Measurements from ENCODE around the gene SPATS2L. TPM values are rescaled to one million over a fixed set of nuclear protein-coding genes. Genes with fewer than 3 reads are reported as not detected.
A peak's percentile ranks its signal among the peaks of the same experiment; 100 is the strongest.

Gene SPATS2L
- total RNA-seq, 4 donors from 2014 or later = 33.4 to 236 (median 159) TPM

DNA sequence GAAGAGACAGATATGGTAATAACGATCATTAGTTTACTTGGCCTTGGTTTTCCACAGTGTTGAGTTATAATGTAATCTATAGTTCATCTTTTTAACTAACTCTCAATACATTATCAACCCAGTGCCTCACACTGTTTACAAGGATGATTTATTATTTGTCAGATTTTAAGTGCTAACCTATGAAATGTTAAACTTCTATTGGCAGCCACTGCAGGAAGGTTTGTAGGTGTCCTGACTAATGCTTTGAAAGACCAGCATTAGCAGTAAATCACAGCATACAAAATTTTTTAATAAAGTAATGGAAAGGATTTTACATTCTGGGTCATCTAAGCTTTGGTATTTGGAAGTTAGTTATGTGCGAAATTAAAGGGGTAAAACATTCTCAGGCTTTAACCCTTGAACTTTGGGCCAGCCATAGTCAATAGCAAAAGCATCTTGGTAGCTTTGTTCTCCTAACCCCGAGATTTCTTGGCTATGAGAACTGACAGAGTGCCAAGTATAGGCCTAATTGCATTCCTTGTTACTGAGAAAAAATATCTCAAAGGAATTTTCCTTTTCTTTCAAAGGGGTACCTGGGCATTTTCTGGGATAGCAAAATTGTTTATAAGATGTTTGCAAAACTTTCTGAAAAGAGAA is 30.6 kb downstream of the SPATS2L start:
- WGBS, 2 donors (ENCODE audit: low coverage in 1 of 2) = 53 to 55% methylated on average over 3 of the region's 3 CpGs
- TF ChIP-seq CTCF (IDR thresholded peaks at IDR 0.05) (no peak), EP300 (IDR thresholded peaks at IDR 0.05; ENCODE audit: low read depth) (no peak)
- peak overlapping the region; percentile 12 to 71 (median 28) for H3K27ac ChIP-seq
- in situ Hi-C loops (cut with MboI; ENCODE audit: low pct_ligation_motif_present in 1 of 4, low pct_unique_long_range_greater_than_20kb in 1 of 4, low sequenced_read_pairs in 3 of 4) (no loop called here), intact Hi-C loops (cut with DNase I; ENCODE audit: low total_unique reads) (no loop called here)
- DNase-seq = no peak
- H3K9me3 ChIP-seq = no peaks in the 10 kb centered on the region
- H3K4me3 ChIP-seq = no peak overlapping the region
- no peaks in the 10 kb centered on the region for H3K36me3 ChIP-seq
- H3K4me1 ChIP-seq = peaks cover 0 to 55% (median 23%) of the 10 kb centered on the region in 4 donors
- no peaks in the 10 kb centered on the region for H3K27me3 ChIP-seq

- Histone ChIP-seq H3K4me3 (no peak overlapping the region), H3K4me1 (peaks cover 0 to 55% (median 23%) of the 10 kb centered on the region in 4 donors), H3K27ac (peak overlapping the region; percentile 12 to 71 (median 28)), H3K9me3 (no peaks in the 10 kb centered on the region), H3K27me3 (no peaks in the 10 kb centered on the region), H3K36me3 (no peaks in the 10 kb centered on the region)
- DNase-seq = no peak
- intact Hi-C loops (cut with DNase I; ENCODE audit: low total_unique reads) = no loop called here
- 58 to 71% methylated on average over 2 of the region's 2 CpGs for WGBS, 2 donors (ENCODE audit: low coverage in 1 of 2)
- in situ Hi-C loops (cut with MboI; ENCODE audit: low pct_ligation_motif_present in 1 of 4, low pct_unique_long_range_greater_than_20kb in 1 of 4, low sequenced_read_pairs in 3 of 4) = no loop called here
- TF ChIP-seq POLR2AphosphoS5 (IDR thresholded peaks at IDR 0.05) = no peak
- no peak for TF ChIP-seq POLR2A (IDR thresholded peaks at IDR 0.05)
- TF ChIP-seq CTCF (IDR thresholded peaks at IDR 0.05) = no peak
- no peak for TF ChIP-seq EP300 (IDR thresholded peaks at IDR 0.05; ENCODE audit: low read depth)
These were observed 31.1 kb downstream of the SPATS2L start for GRCh38 chr2:200337621-200338020.

- Histone ChIP-seq H3K27ac (peak overlapping the region; percentile 6 to 42 (median 36)), H3K27me3 (no peaks in the 10 kb centered on the region), H3K9me3 (no peaks in the 10 kb centered on the region), H3K36me3 (no peaks in the 10 kb centered on the region), H3K4me1 (peaks cover 0 to 55% (median 23%) of the 10 kb centered on the region in 4 donors), H3K4me3 (no peak overlapping the region)
- no peak for DNase-seq
- intact Hi-C loops (cut with DNase I; ENCODE audit: low total_unique reads) (no loop called here), in situ Hi-C loops (cut with MboI; ENCODE audit: low pct_ligation_motif_present in 1 of 4, low pct_unique_long_range_greater_than_20kb in 1 of 4, low sequenced_read_pairs in 3 of 4) (no loop called here)
- no peak for TF ChIP-seq CTCF (IDR thresholded peaks at IDR 0.05)
- TF ChIP-seq POLR2A (IDR thresholded peaks at IDR 0.05) = no peak
- TF ChIP-seq POLR2AphosphoS5 (IDR thresholded peaks at IDR 0.05) = no peak
- no peak for TF ChIP-seq EP300 (IDR thresholded peaks at IDR 0.05; ENCODE audit: low read depth)
- WGBS, 2 donors (ENCODE audit: low coverage in 1 of 2) = 55 to 61% methylated on average over 4 of the region's 4 CpGs
These were observed 32.2 kb downstream of the SPATS2L start for GRCh38 chr2:200338692-200339091.

GRCh38 chr2:200340508-200341224 is 34.2 kb downstream of the SPATS2L start:
- Histone ChIP-seq H3K27me3 (no peaks in the 10 kb centered on the region), H3K4me3 (no peak overlapping the region), H3K36me3 (no peaks in the 10 kb centered on the region), H3K9me3 (no peaks in the 10 kb centered on the region), H3K4me1 (peaks cover 3 to 59% (median 23%) of the 10 kb centered on the region in 4 donors), H3K27ac (peak overlapping the region in 2 of 4 donors; percentile 38 to 46)
- WGBS, 2 donors (ENCODE audit: low coverage in 1 of 2) = 75 to 84% methylated on average over 3 to 6 of the region's 6 CpGs
- no peak for TF ChIP-seq POLR2AphosphoS5 (IDR thresholded peaks at IDR 0.05)
- in situ Hi-C loops (cut with MboI; ENCODE audit: low pct_ligation_motif_present in 1 of 4, low pct_unique_long_range_greater_than_20kb in 1 of 4, low sequenced_read_pairs in 3 of 4) (no loop called here), intact Hi-C loops (cut with DNase I; ENCODE audit: low total_unique reads) (no loop called here)
- DNase-seq = no peak
